ENCODE data around the gene UTP25.
"Not testable (repeated sequence)": the region's sequence is repeated elsewhere in the genome, so short reads cannot be mapped to it uniquely, and the experiment has no call there.

Gene UTP25

GRCh38 chr1:209904774-209905173 is 77.0 kb downstream of the UTP25 start:
- not testable (repeated sequence) for DNase-seq
